ENCODE data around the gene CAMK1D. TPM values are rescaled to one million over a fixed set of nuclear protein-coding genes. Genes with fewer than 3 reads are reported as not detected.

The CAMK1D gene
- total and polyA plus RNA-seq, 8 donors = 1.4 to 26.9 (median 3.9) TPM

DNA sequence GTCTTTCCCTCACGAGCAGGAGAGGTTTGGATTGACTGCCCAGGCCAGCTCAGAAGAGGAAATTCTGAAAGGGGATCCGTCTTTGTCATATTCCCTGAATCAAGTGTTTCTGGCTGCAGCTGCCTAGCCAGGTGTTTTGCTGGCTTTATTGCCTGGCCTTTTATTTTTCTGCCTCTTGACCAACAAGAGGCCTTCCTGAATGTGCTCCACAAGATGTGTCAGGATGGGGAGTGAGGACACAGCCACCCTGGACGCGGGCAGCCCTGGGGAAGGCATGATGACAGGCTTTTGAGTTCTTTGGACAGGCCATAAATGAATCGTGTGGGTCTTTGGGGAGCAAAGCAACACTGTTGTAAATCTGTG lies 163.6 kb downstream of the CAMK1D start:
- H3K36me3 ChIP-seq = no peaks in the 10 kb centered on the region
- no peaks in the 10 kb centered on the region for H3K9me3 ChIP-seq
- H3K4me3 ChIP-seq = no peak overlapping the region
- H3K27ac ChIP-seq = no peak overlapping the region
- H3K4me1 ChIP-seq = peaks cover 0 to 8% (median 0%) of the 10 kb centered on the region in 4 donors
- intact Hi-C loops (cut with DNase I; ENCODE audit: low total_unique reads) = no loop called here
- H3K27me3 ChIP-seq = no peaks in the 10 kb centered on the region
- TF ChIP-seq EP300 (IDR thresholded peaks at IDR 0.05) (no peak), POLR2AphosphoS5 (IDR thresholded peaks at IDR 0.05) (no peak), CTCF (IDR thresholded peaks at IDR 0.05) (no peak), POLR2A (IDR thresholded peaks at IDR 0.05) (no peak)
- no peak for DNase-seq
- 70 to 87% (median 83%) methylated on average over 5 of the region's 5 CpGs for WGBS, 5 donors

- no peaks in the 10 kb centered on the region for H3K9me3 ChIP-seq
- no peak overlapping the region for H3K4me3 ChIP-seq
- intact Hi-C loops (cut with DNase I; ENCODE audit: low total_unique reads) = no loop called here
- H3K4me1 ChIP-seq = peaks cover 0 to 8% (median 0%) of the 10 kb centered on the region in 4 donors
- 73 to 79% (median 74%) methylated on average over 10 of the region's 10 CpGs for WGBS, 5 donors
- TF ChIP-seq POLR2A (IDR thresholded peaks at IDR 0.05) (no peak), EP300 (IDR thresholded peaks at IDR 0.05) (no peak), CTCF (IDR thresholded peaks at IDR 0.05) (no peak), POLR2AphosphoS5 (IDR thresholded peaks at IDR 0.05) (no peak)
- no peaks in the 10 kb centered on the region for H3K36me3 ChIP-seq
- H3K27me3 ChIP-seq = no peaks in the 10 kb centered on the region
- DNase-seq = peak in 1 of 2 donors; percentile 63
- H3K27ac ChIP-seq = no peak overlapping the region
Observed at GRCh38 chr10:12513775-12514673, 164.7 kb downstream of the CAMK1D start.

- WGBS, 5 donors = 89 to 97% (median 95%) methylated on average over 1 of the region's 1 CpG
- Histone ChIP-seq H3K27me3 (no peaks in the 10 kb centered on the region), H3K9me3 (no peaks in the 10 kb centered on the region), H3K27ac (no peak overlapping the region), H3K4me1 (peaks cover 0 to 6% (median 0%) of the 10 kb centered on the region in 4 donors), H3K4me3 (no peak overlapping the region), H3K36me3 (no peaks in the 10 kb centered on the region)
- intact Hi-C loops (cut with DNase I; ENCODE audit: low total_unique reads) = no loop called here
- DNase-seq = no peak
- no peak for TF ChIP-seq POLR2AphosphoS5 (IDR thresholded peaks at IDR 0.05)
- no peak for TF ChIP-seq EP300 (IDR thresholded peaks at IDR 0.05)
- no peak for TF ChIP-seq POLR2A (IDR thresholded peaks at IDR 0.05)
Observed at GRCh38 chr10:12518024-12518423, 168.7 kb downstream of the CAMK1D start.

- no peak overlapping the region for H3K27ac ChIP-seq
- no peak for DNase-seq
- intact Hi-C loops (cut with DNase I; ENCODE audit: low total_unique reads) = no loop called here
Observed at GRCh38 chr10:12521423-12521822, 172.1 kb downstream of the CAMK1D start.

More at GRCh38 chr10:12521423-12521822, 172.1 kb downstream of the CAMK1D start:
- Histone ChIP-seq H3K4me1 (peaks cover 0 to 6% (median 0%) of the 10 kb centered on the region in 4 donors), H3K9me3 (no peaks in the 10 kb centered on the region), H3K36me3 (no peaks in the 10 kb centered on the region), H3K27me3 (no peaks in the 10 kb centered on the region), H3K4me3 (no peak overlapping the region)
- WGBS, 5 donors = 42 to 79% (median 44%) methylated on average over 1 of the region's 1 CpG
- no peak for TF ChIP-seq POLR2AphosphoS5 (IDR thresholded peaks at IDR 0.05)
- no peak for TF ChIP-seq EP300 (IDR thresholded peaks at IDR 0.05)
- no peak for TF ChIP-seq CTCF (IDR thresholded peaks at IDR 0.05)
- TF ChIP-seq POLR2A (IDR thresholded peaks at IDR 0.05) = no peak

All from stomach (tissue), 9 donors.